BJ (cell line): ENCODE data around the gene KCNJ6. TPM values are rescaled to one million over a fixed set of nuclear protein-coding genes. Genes with fewer than 3 reads are reported as not detected.

Source experiments
- CTCF ChIA-PET: fragments of 350-600 bp; formaldehyde crosslinking; extraction: SDS; loops from one replicate; lab custom pipeline; 2021; ENCODE audit warnings: antibody characterized with exemption, inconsistent platforms; lab: Yijun Ruan, JAX
- POLR2A ChIA-PET: fragments of 300-600 bp; sonication (Branson Sonifier 250); formaldehyde crosslinking; extraction: SDS; loops from one replicate; lab custom pipeline; 2021; ENCODE audit warnings: antibody characterized with exemption; lab: Charles Lee
- DNase-seq: peaks from one replicate; pipeline ENCODE4 v3.0.0-alpha.2; 2011; ENCODE audit warnings: low read depth
- H3K27me3 ChIP-seq: 2 replicates; pipeline ENCODE4 v1.6.0; 2011; ENCODE audit warnings: low read length; ENCODE audit not compliant: control insufficient read depth, insufficient read depth
- H3K36me3 ChIP-seq: 2 replicates; pipeline ENCODE4 v1.5.1; 2011; ENCODE audit warnings: low read length; ENCODE audit not compliant: control insufficient read depth, insufficient read depth
- H3K4me3 ChIP-seq: 2 replicates; pipeline ENCODE4 v1.5.1; 2011; ENCODE audit warnings: low read depth, mild to moderate bottlenecking, control low read depth, low read length
- polyA minus RNA-seq: library from RNA; depleted of rRNA, polyadenylated mRNA; stranded (reverse); fragments of >200 nt; gene quantifications from 2 replicates; pipeline ENCODE4 v1.2.3, GENCODE V29; 2011; rRNA and poly(A)+ RNA removed
- polyA plus RNA-seq: library from polyadenylated mRNA; depleted of rRNA; stranded (reverse); fragments of >200 nt; gene quantifications from 2 replicates; pipeline ENCODE4 v1.2.3, GENCODE V29; 2011; rRNA removed
- TF ChIP-seq, protein P1 (sequence below): IDR thresholded peaks from 2 replicates; pipeline ENCODE4 v1.5.1; 2011; ENCODE audit warnings: low read depth, mild to moderate bottlenecking, control low read depth, inconsistent platforms, low read length, moderate library complexity; ENCODE audit not compliant: insufficient read depth

Gene KCNJ6, protein sequence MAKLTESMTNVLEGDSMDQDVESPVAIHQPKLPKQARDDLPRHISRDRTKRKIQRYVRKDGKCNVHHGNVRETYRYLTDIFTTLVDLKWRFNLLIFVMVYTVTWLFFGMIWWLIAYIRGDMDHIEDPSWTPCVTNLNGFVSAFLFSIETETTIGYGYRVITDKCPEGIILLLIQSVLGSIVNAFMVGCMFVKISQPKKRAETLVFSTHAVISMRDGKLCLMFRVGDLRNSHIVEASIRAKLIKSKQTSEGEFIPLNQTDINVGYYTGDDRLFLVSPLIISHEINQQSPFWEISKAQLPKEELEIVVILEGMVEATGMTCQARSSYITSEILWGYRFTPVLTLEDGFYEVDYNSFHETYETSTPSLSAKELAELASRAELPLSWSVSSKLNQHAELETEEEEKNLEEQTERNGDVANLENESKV
- polyA plus RNA-seq (0.01 TPM in 2 replicates), polyA minus RNA-seq (0.05 TPM in 1 of 2 replicates, not detected in the other)

- CTCF ChIA-PET: interaction anchor here (0.8 to 5.3 kb wide), 15 partner anchors 9 to 440 kb away, joined by 3 to 42 read pairs (median 4); no protein-coding TSS in a partner anchor
- H3K27me3 ChIP-seq: peaks cover 19% of the 10 kb centered on the region
- no peak for DNase-seq
Measured at GRCh38 chr21:37916310-37917051, at the start of gene KCNJ6. KCNJ6 (minus strand) TSS chr21:37916457; CDS start chr21:37840682, 75,775 bp downstream.

GRCh38 chr21:37965088-37965805 lies 49.0 kb upstream of the KCNJ6 start:
- TF ChIP-seq, protein P1, sequence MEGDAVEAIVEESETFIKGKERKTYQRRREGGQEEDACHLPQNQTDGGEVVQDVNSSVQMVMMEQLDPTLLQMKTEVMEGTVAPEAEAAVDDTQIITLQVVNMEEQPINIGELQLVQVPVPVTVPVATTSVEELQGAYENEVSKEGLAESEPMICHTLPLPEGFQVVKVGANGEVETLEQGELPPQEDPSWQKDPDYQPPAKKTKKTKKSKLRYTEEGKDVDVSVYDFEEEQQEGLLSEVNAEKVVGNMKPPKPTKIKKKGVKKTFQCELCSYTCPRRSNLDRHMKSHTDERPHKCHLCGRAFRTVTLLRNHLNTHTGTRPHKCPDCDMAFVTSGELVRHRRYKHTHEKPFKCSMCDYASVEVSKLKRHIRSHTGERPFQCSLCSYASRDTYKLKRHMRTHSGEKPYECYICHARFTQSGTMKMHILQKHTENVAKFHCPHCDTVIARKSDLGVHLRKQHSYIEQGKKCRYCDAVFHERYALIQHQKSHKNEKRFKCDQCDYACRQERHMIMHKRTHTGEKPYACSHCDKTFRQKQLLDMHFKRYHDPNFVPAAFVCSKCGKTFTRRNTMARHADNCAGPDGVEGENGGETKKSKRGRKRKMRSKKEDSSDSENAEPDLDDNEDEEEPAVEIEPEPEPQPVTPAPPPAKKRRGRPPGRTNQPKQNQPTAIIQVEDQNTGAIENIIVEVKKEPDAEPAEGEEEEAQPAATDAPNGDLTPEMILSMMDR: no peak
- Histone ChIP-seq H3K27me3 (peaks cover 5% of the 10 kb centered on the region), H3K4me3 (no peak overlapping the region), H3K36me3 (no peaks in the 10 kb centered on the region)
- no peak for DNase-seq
- CTCF ChIA-PET: interaction anchor here (1.2 to 1.4 kb wide), 2 partner anchors 14 to 161 kb away, joined by 3 to 6 read pairs; no protein-coding TSS in a partner anchor
- POLR2A ChIA-PET: no interaction called here

More at GRCh38 chr21:37916310-37917051, at the start of gene KCNJ6:
- POLR2A ChIA-PET: no interaction called here
- Histone ChIP-seq H3K4me3 (peak within 1 kb of the TSS; percentile 39), H3K36me3 (no peaks in the 10 kb centered on the region)
- TF ChIP-seq, protein P1: peak; percentile 89

DNA sequence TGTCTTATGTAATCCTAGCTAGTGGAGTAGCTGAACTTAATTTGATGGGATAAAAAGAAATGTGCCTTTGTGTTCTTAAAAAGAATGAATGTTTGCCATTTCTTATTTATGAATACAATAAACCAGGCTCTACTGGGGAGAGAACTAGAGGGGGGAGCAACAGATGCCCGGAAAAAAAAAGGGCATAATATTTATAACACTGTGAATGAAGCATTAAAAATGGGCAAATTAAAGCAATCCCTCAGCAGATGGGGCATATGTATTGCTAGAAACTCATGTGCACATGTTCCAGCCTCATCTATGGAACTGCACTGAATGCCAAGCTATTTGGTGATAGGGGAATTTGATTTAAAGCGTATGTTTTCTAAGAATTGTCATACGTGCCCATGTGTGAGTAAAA lies 42.3 kb upstream of the KCNJ6 start:
- no peak overlapping the region for H3K4me3 ChIP-seq
- no peak for DNase-seq
- no peaks in the 10 kb centered on the region for H3K36me3 ChIP-seq
- H3K27me3 ChIP-seq: peaks cover 3% of the 10 kb centered on the region
- TF ChIP-seq, protein P1: no peak
- CTCF ChIA-PET: no interaction called here
- POLR2A ChIA-PET: no interaction called here

DNA sequence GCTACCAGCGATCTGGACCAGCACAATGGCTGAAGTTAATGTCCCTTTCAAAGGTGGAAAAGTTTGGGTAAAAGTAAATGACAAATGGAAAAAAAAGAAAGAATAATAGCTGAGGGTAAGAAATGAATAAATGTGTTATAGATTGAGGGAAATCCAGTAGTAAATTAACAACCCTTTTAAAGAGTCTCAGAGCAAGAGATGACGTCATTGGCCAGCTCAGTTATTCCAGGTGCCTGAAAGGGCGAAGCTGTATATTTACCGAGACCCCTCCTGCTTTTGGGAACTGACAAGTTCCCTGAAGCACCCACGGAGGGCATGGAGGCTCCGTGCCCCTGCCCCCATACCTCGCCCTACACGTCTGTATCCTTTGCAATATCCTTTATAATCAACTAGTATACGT lies 40.5 kb upstream of the KCNJ6 start:
- peaks cover 3% of the 10 kb centered on the region for H3K27me3 ChIP-seq
- H3K4me3 ChIP-seq: no peak overlapping the region
- ChIA-PET CTCF (no interaction called here), POLR2A (no interaction called here)
- no peak for DNase-seq
- H3K36me3 ChIP-seq: no peaks in the 10 kb centered on the region
- TF ChIP-seq, protein P1: no peak
